ENCODE results near the gene GCNT1.
"Not testable (repeated sequence)": the region's sequence is repeated elsewhere in the genome, so short reads cannot be mapped to it uniquely, and the experiment has no call there.

DNA sequence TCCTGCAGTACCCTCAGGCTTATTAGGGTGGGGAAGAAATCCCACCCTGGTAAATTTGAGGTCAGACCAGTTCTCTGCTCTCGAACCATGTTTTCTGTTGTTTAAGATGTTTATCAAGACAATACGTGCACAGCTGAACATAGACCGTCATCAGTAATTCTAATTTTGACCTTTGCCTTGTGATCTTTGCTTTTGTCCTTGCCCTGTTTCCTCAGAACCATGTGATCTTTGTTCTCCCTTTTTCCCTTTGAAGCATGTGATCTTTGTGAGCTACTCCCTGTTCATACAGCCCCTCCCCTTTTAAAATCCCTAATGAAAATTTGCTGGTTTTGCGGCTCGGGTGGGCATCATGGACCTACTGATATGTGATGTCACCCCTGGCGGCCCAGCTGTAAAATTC, 24.1 kb upstream of the GCNT1 start:
- TF ChIP-seq POLR2A (IDR thresholded peaks at IDR 0.05; ENCODE audit: low read length); GATA1 (IDR thresholded peaks at IDR 0.05; ENCODE audit: low read depth, low read length): not testable (repeated sequence)
